GM13976 (cell line): ENCODE data around the gene ENOX1.

Experiments
- DNase-seq: peaks from one replicate; pipeline ENCODE4 v3.0.0; 2012; ENCODE audit warnings: low spot score
- CTCF ChIP-seq: IDR thresholded peaks from 2 replicates; pipeline ENCODE4 v1.5.1; 2012; ENCODE audit warnings: borderline replicate concordance, mild to moderate bottlenecking; ENCODE audit not compliant: insufficient read depth; ENCODE audit errors: extremely low read depth, missing control alignments, control extremely low read depth
- in situ Hi-C: fragments of 300-500 bp; cut with MboI; formaldehyde crosslinking; loops from one replicate; pipeline ENCODE4 v1.12.0; 2022; ENCODE audit warnings: low sequenced_read_pairs, mixed read lengths, inconsistent platforms; ENCODE audit not compliant: unreplicated experiment

Gene ENOX1

GRCh38 chr13:43348397-43348796 lies 438.4 kb downstream of the ENOX1 start:
- DNase-seq, result no peak
- in situ Hi-C loops, result no loop called here
- TF ChIP-seq CTCF, result no peak

DNA sequence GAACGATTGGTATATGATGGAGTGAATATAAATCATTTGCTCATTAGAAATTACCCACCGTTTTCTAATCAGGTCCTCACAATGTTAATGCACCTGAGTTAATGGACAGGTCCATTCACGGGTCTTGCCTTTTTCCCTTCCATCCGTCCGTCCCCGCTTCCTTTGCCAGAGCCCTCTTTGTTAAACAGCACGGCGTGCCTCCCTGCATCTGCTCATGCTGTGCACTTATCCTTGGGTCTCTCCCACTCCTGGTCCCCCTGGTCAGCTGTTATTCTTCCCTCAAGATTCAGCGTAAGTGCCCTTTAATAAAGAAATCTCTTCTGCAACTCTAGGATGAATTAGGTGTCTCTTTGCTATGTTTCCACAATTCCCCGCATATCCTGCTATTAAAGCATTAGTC lies 438.9 kb downstream of the ENOX1 start:
- TF ChIP-seq CTCF, result no peak
- no peak for DNase-seq
- in situ Hi-C loops, result no loop called here

DNA sequence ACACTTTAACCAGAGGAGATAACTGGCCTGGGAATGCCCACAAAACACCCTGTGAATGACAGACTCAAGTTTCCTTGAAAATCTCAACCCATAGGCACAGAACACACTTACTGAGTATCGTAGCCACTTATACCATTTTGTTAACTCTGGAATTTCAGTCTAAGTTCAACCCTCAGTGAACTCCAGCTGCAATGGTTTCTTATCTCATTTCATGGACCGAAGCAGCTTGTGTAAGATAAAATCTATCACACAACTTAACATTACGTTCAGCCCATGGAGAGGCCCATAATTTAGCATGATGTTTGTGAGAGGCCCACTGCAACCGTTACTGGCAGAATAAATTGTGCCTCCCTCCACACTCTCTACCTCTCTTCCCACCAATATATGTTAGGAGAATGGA lies 440.3 kb downstream of the ENOX1 start:
- DNase-seq, result no peak

DNA sequence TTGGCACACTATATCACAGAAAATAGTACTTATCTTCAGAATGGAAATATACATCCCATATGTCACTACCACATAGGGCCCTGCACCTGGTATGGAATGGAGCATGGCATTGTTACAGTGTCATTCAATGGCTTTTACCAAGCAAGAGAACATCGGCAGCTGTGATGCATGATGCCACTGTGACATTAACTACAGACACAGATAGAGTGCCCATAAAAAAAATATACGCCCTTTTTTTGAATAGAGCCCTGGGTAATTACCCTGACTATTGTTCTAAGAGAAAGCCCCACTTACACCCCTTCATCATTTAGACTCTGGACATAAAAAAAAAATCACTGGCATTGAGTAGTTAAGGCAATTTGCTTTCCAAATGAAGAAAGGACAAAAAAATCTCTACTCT lies 443.1 kb downstream of the ENOX1 start:
- in situ Hi-C loops, result no loop called here
- TF ChIP-seq CTCF, result no peak
- DNase-seq, result no peak

More for the DNA sequence above, 440.3 kb downstream of the ENOX1 start:
- in situ Hi-C loops, result no loop called here
- no peak for TF ChIP-seq CTCF

GRCh38 chr13:43339805-43340550 lies 446.8 kb downstream of the ENOX1 start:
- TF ChIP-seq CTCF, result no peak
- in situ Hi-C loops, result no loop called here
- no peak for DNase-seq

GRCh38 chr13:43339145-43339804 lies 447.5 kb downstream of the ENOX1 start:
- in situ Hi-C loops, result no loop called here
- TF ChIP-seq CTCF, result no peak
- DNase-seq, result no peak

DNA sequence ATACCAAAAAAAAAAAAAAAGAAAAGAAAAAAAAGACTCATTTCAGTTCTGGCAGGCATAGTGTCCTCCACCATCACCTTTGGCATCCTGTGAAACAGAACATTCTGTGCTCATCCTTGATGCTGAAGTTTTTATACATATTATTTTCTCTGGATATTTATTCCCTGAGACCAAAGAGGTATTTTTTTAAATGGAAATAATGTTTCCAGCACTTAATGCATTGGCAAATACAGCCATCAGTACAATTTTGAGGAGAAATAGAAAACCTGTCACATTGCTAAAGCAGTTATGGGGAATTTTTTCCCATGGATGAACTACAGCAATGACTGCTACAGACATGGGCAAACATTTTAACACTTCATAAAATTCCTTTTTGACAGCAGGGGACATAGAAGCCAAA lies 451.0 kb downstream of the ENOX1 start:
- DNase-seq, result no peak
- no peak for TF ChIP-seq CTCF
- in situ Hi-C loops, result no loop called here
